ENCODE data around the gene PEX16. TPM values are rescaled to one million over a fixed set of nuclear protein-coding genes. Genes with fewer than 3 reads are reported as not detected.

The PEX16 gene
- total and polyA plus RNA-seq, 9 of the 15 experiments (the other 6 are each of a cell fraction or from before 2014, with no cell fraction given) = 1.5 to 43.9 (median 14.6) TPM

DNA sequence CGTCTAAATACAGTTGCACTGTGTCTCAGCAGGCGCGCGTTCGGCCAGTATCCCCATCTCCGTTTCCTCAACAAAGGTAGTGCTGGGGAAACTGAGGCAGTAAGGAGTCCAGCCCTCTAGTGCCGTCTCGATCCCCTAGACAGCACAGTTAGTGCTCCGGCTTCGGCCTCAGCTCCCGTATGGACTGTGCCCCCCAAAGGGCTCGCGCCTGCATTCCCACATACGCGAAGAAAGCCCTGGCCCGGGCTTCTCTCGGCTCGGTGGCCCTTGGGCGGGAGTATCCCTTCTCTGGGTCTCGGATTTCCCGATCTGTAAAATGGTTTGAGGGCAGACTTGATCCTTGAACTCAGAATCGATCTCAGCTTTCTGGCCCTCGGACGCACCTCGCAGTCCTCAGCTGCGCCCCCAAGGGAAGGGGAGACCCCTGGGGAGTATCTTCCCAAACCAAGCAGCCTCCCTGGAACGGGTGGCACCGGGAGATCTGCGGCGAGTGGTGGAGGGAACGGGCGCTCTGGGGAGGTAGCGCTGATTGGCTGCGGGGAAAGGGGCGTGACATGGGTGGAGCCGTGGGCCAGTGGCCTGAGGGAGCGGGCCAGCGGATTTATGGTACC, 759 bp upstream of the PEX16 start (continued):
- TF ChIP-seq, protein P1, sequence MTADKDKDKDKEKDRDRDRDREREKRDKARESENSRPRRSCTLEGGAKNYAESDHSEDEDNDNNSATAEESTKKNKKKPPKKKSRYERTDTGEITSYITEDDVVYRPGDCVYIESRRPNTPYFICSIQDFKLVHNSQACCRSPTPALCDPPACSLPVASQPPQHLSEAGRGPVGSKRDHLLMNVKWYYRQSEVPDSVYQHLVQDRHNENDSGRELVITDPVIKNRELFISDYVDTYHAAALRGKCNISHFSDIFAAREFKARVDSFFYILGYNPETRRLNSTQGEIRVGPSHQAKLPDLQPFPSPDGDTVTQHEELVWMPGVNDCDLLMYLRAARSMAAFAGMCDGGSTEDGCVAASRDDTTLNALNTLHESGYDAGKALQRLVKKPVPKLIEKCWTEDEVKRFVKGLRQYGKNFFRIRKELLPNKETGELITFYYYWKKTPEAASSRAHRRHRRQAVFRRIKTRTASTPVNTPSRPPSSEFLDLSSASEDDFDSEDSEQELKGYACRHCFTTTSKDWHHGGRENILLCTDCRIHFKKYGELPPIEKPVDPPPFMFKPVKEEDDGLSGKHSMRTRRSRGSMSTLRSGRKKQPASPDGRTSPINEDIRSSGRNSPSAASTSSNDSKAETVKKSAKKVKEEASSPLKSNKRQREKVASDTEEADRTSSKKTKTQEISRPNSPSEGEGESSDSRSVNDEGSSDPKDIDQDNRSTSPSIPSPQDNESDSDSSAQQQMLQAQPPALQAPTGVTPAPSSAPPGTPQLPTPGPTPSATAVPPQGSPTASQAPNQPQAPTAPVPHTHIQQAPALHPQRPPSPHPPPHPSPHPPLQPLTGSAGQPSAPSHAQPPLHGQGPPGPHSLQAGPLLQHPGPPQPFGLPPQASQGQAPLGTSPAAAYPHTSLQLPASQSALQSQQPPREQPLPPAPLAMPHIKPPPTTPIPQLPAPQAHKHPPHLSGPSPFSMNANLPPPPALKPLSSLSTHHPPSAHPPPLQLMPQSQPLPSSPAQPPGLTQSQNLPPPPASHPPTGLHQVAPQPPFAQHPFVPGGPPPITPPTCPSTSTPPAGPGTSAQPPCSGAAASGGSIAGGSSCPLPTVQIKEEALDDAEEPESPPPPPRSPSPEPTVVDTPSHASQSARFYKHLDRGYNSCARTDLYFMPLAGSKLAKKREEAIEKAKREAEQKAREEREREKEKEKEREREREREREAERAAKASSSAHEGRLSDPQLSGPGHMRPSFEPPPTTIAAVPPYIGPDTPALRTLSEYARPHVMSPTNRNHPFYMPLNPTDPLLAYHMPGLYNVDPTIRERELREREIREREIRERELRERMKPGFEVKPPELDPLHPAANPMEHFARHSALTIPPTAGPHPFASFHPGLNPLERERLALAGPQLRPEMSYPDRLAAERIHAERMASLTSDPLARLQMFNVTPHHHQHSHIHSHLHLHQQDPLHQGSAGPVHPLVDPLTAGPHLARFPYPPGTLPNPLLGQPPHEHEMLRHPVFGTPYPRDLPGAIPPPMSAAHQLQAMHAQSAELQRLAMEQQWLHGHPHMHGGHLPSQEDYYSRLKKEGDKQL (CRISPR knock-in tag; IDR thresholded peaks at IDR 0.05; ENCODE audit: borderline replicate concordance) = no peak
- no peak for TF ChIP-seq TRIM24 (IDR thresholded peaks at IDR 0.05)
- TF ChIP-seq, protein P2, sequence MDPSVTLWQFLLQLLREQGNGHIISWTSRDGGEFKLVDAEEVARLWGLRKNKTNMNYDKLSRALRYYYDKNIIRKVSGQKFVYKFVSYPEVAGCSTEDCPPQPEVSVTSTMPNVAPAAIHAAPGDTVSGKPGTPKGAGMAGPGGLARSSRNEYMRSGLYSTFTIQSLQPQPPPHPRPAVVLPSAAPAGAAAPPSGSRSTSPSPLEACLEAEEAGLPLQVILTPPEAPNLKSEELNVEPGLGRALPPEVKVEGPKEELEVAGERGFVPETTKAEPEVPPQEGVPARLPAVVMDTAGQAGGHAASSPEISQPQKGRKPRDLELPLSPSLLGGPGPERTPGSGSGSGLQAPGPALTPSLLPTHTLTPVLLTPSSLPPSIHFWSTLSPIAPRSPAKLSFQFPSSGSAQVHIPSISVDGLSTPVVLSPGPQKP (CRISPR knock-in tag; IDR thresholded peaks at IDR 0.05) = no peak
- TF ChIP-seq RB1 (IDR thresholded peaks at IDR 0.05; ENCODE audit: low read depth) = peak; percentile 51; the same call in 1 of the 2 replicates
- TF ChIP-seq, protein P3, sequence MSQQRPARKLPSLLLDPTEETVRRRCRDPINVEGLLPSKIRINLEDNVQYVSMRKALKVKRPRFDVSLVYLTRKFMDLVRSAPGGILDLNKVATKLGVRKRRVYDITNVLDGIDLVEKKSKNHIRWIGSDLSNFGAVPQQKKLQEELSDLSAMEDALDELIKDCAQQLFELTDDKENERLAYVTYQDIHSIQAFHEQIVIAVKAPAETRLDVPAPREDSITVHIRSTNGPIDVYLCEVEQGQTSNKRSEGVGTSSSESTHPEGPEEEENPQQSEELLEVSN (IDR thresholded peaks at IDR 0.05; ENCODE audit: borderline replicate concordance in 1 of 2, extremely low read depth in 1 of 2, insufficient read depth in 1 of 2, insufficient read length in 1 of 2, low read depth in 1 of 2, low read length in 1 of 2, poor library complexity in 1 of 2, severe bottlenecking in 1 of 2) = peak in 1 of 2 experiments; percentile 61
- TF ChIP-seq HSF4 (CRISPR knock-in tag; IDR thresholded peaks at IDR 0.05; ENCODE audit: borderline replicate concordance) = no peak
- TF ChIP-seq, protein P4, sequence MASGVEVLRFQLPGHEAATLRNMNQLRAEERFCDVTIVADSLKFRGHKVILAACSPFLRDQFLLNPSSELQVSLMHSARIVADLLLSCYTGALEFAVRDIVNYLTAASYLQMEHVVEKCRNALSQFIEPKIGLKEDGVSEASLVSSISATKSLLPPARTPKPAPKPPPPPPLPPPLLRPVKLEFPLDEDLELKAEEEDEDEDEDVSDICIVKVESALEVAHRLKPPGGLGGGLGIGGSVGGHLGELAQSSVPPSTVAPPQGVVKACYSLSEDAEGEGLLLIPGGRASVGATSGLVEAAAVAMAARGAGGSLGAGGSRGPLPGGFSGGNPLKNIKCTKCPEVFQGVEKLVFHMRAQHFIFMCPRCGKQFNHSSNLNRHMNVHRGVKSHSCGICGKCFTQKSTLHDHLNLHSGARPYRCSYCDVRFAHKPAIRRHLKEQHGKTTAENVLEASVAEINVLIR (CRISPR knock-in tag; IDR thresholded peaks at IDR 0.05) = no peak
- no peak for TF ChIP-seq TEAD2 (tag; IDR thresholded peaks at IDR 0.05)
- TF ChIP-seq RUNX1 (IDR thresholded peaks at IDR 0.05; ENCODE audit: low read depth) = no peak
- TF ChIP-seq, protein P5, sequence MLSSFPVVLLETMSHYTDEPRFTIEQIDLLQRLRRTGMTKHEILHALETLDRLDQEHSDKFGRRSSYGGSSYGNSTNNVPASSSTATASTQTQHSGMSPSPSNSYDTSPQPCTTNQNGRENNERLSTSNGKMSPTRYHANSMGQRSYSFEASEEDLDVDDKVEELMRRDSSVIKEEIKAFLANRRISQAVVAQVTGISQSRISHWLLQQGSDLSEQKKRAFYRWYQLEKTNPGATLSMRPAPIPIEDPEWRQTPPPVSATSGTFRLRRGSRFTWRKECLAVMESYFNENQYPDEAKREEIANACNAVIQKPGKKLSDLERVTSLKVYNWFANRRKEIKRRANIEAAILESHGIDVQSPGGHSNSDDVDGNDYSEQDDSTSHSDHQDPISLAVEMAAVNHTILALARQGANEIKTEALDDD (IDR thresholded peaks at IDR 0.05) = no peak
- TF ChIP-seq, protein P6, sequence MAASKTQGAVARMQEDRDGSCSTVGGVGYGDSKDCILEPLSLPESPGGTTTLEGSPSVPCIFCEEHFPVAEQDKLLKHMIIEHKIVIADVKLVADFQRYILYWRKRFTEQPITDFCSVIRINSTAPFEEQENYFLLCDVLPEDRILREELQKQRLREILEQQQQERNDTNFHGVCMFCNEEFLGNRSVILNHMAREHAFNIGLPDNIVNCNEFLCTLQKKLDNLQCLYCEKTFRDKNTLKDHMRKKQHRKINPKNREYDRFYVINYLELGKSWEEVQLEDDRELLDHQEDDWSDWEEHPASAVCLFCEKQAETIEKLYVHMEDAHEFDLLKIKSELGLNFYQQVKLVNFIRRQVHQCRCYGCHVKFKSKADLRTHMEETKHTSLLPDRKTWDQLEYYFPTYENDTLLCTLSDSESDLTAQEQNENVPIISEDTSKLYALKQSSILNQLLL (CRISPR knock-in tag; IDR thresholded peaks at IDR 0.05; ENCODE audit: borderline replicate concordance) = no peak
- TF ChIP-seq, protein P7, sequence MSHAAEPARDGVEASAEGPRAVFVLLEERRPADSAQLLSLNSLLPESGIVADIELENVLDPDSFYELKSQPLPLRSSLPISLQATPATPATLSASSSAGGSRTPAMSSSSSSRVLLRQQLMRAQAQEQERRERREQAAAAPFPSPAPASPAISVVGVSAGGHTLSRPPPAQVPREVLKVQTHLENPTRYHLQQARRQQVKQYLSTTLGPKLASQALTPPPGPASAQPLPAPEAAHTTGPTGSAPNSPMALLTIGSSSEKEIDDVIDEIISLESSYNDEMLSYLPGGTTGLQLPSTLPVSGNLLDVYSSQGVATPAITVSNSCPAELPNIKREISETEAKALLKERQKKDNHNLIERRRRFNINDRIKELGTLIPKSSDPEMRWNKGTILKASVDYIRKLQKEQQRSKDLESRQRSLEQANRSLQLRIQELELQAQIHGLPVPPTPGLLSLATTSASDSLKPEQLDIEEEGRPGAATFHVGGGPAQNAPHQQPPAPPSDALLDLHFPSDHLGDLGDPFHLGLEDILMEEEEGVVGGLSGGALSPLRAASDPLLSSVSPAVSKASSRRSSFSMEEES (CRISPR knock-in tag; IDR thresholded peaks at IDR 0.05) = no peak
- no peak for TF ChIP-seq CREB1 (IDR thresholded peaks at IDR 0.05)
- no peak for TF ChIP-seq CREB1 (CRISPR knock-in tag; IDR thresholded peaks at IDR 0.05)

All from K562 (cell line).